ENCODE results near the gene BHLHA15.

DNA sequence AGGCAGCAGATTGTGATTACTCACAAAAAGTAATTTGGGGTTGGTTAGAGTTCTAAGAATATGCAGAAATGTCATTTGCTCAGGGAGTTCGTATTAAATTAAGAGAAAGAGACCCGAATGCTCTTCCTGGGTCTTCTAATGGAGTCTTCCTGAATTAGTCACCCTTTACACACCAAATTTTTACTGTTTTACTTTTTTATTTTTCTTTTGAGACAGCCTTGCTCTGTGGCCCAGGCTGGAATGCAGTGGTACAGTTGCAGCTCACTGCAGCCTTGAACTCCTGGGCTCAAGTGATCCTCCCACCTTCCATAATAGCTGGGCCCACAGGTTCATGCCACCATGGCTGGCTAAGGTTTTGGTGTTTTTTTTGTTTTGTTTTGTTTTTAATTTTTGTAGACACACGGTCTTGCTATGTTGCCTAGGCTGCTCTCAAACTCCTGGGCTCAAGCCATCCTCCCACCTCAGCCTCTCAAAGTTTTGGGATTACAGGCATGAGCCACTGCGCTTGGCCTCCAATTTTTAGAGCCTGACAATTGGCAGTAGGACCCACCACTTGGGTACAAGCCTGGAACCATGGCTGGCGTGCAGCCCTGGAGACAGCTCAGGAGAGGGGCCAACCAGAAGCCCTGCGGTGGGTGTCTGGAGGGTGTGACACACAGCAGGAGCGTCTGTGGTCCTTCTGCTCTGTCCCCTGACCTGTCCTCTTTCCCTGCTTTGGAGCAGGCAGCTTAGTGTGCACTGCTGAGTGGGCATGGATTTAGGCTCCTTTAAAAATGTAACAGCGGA lies 16.4 kb upstream of the BHLHA15 start:
- TF ChIP-seq, protein P1, sequence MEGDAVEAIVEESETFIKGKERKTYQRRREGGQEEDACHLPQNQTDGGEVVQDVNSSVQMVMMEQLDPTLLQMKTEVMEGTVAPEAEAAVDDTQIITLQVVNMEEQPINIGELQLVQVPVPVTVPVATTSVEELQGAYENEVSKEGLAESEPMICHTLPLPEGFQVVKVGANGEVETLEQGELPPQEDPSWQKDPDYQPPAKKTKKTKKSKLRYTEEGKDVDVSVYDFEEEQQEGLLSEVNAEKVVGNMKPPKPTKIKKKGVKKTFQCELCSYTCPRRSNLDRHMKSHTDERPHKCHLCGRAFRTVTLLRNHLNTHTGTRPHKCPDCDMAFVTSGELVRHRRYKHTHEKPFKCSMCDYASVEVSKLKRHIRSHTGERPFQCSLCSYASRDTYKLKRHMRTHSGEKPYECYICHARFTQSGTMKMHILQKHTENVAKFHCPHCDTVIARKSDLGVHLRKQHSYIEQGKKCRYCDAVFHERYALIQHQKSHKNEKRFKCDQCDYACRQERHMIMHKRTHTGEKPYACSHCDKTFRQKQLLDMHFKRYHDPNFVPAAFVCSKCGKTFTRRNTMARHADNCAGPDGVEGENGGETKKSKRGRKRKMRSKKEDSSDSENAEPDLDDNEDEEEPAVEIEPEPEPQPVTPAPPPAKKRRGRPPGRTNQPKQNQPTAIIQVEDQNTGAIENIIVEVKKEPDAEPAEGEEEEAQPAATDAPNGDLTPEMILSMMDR (IDR thresholded peaks at IDR 0.05 in 2 of 3, conservative IDR thresholded peaks at IDR 0.05 in 1 of 3; ENCODE audit: borderline replicate concordance in 1 of 3, insufficient read depth in 1 of 3, low read depth in 2 of 3, low read length in 2 of 3) = no peak
- TF ChIP-seq POLR2A (IDR thresholded peaks at IDR 0.05; ENCODE audit: borderline replicate concordance, extremely low read depth, insufficient read depth, insufficient read length) = no peak
- no peak for TF ChIP-seq EZH2phosphoT487 (IDR thresholded peaks at IDR 0.05; ENCODE audit: borderline replicate concordance)
- TF ChIP-seq JUND (IDR thresholded peaks at IDR 0.05) = no peak
- TF ChIP-seq, protein P2, sequence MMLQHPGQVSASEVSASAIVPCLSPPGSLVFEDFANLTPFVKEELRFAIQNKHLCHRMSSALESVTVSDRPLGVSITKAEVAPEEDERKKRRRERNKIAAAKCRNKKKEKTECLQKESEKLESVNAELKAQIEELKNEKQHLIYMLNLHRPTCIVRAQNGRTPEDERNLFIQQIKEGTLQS (IDR thresholded peaks at IDR 0.05) = no peak
- TF ChIP-seq POLR2AphosphoS5 (IDR thresholded peaks at IDR 0.05; ENCODE audit: low read depth, low read length) = no peak
- TF ChIP-seq ELF1 (IDR thresholded peaks at IDR 0.05; ENCODE audit: borderline replicate concordance, low read depth) = no peak
- no peak for TF ChIP-seq EZH2 (IDR thresholded peaks at IDR 0.05)
- no peak for TF ChIP-seq SIN3A (IDR thresholded peaks at IDR 0.05; ENCODE audit: low read depth)
